HEK293T (cell line): Measurements from ENCODE around the gene HOXA7.

ENCODE experiments used
- BHLHE40 ChIP-seq: fragments of 450-650 bp; IDR thresholded peaks from 2 replicates; pipeline ENCODE4 v1.6.1; 2016; ENCODE audit warnings: mild to moderate bottlenecking, moderate library complexity, borderline replicate concordance
- FOXA1 ChIP-seq: fragments of 450-650 bp; IDR thresholded peaks from 2 replicates; pipeline ENCODE4 v1.6.1; 2016; ENCODE audit warnings: mild to moderate bottlenecking
- FOXK2 ChIP-seq: fragments of 450-650 bp; IDR thresholded peaks from 2 replicates; pipeline ENCODE4 v1.6.1; 2016; ENCODE audit warnings: mild to moderate bottlenecking
- NFRKB ChIP-seq: fragments of 450-650 bp; IDR thresholded peaks from 2 replicates; pipeline ENCODE4 v1.6.1; 2016; ENCODE audit warnings: mild to moderate bottlenecking, moderate library complexity
- SP1 ChIP-seq: fragments of 450-650 bp; IDR thresholded peaks from 2 replicates; pipeline ENCODE4 v1.6.1; 2017
- TARDBP ChIP-seq: fragments of 450-650 bp; IDR thresholded peaks from 2 replicates; pipeline ENCODE4 v1.6.1; 2016
- ZNF384 ChIP-seq: fragments of 450-650 bp; IDR thresholded peaks from 2 replicates; pipeline ENCODE4 v1.6.1; 2016
- TF ChIP-seq, protein P1 (sequence below): fragments of 450-650 bp; IDR thresholded peaks from 2 replicates; pipeline ENCODE4 v1.6.1; 2016

DNA sequence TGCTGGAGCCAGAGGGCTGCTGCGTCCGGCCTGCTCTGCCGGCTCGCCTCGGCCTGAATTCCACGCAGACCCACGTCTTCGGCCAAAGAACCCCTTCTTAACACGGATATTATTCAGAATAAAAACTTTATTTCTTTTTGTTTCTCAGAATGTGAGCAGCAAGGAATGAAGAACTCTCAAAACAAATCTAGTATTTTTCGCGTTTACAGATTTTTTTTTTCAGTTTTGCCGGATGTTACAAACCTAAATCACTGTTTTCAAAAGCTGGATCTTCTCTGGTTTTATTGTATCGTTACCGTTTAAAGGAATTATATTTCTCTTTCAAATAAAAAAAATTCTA lies 49.6 kb downstream of the HOXA7 start:
- no peak for TF ChIP-seq BHLHE40
- no peak for TF ChIP-seq TARDBP
- TF ChIP-seq ZNF384: no peak
- TF ChIP-seq FOXK2: no peak
- TF ChIP-seq FOXA1: no peak
- TF ChIP-seq NFRKB: no peak
- TF ChIP-seq, protein P1, sequence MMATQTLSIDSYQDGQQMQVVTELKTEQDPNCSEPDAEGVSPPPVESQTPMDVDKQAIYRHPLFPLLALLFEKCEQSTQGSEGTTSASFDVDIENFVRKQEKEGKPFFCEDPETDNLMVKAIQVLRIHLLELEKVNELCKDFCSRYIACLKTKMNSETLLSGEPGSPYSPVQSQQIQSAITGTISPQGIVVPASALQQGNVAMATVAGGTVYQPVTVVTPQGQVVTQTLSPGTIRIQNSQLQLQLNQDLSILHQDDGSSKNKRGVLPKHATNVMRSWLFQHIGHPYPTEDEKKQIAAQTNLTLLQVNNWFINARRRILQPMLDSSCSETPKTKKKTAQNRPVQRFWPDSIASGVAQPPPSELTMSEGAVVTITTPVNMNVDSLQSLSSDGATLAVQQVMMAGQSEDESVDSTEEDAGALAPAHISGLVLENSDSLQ: no peak
- no peak for TF ChIP-seq SP1
